Uterus (tissue), 2 donors: ENCODE data around the gene MACROD1.

Experiments used
- POLR2A ChIP-seq, 2 donors: fragments of 450-650 bp; IDR thresholded peaks; one replicate each; pipeline ENCODE4 v1.6.1; 2016; ENCODE audit warnings: antibody characterized with exemption in 2 of 2, mild to moderate bottlenecking in 1 of 2, moderate library complexity in 1 of 2
- TF ChIP-seq, protein P1 (sequence below), 4 experiments: fragments of 200-600 bp in 2 of 4; fragments of 450-650 bp in 2 of 4; sonication (generic) in 2 of 4; IDR thresholded peaks; one replicate each; pipeline ENCODE4 v1.5.1; 2016 to 2019; ENCODE audit warnings: antibody characterized with exemption in 4 of 4, mild to moderate bottlenecking in 2 of 4, moderate library complexity in 1 of 4

GRCh38 chr11:64072403-64072802, 93.5 kb downstream of the MACROD1 start:
- TF ChIP-seq, protein P1, sequence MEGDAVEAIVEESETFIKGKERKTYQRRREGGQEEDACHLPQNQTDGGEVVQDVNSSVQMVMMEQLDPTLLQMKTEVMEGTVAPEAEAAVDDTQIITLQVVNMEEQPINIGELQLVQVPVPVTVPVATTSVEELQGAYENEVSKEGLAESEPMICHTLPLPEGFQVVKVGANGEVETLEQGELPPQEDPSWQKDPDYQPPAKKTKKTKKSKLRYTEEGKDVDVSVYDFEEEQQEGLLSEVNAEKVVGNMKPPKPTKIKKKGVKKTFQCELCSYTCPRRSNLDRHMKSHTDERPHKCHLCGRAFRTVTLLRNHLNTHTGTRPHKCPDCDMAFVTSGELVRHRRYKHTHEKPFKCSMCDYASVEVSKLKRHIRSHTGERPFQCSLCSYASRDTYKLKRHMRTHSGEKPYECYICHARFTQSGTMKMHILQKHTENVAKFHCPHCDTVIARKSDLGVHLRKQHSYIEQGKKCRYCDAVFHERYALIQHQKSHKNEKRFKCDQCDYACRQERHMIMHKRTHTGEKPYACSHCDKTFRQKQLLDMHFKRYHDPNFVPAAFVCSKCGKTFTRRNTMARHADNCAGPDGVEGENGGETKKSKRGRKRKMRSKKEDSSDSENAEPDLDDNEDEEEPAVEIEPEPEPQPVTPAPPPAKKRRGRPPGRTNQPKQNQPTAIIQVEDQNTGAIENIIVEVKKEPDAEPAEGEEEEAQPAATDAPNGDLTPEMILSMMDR (IDR thresholded peaks at IDR 0.05), result no peak
- TF ChIP-seq POLR2A (IDR thresholded peaks at IDR 0.05), result no peak
